Adrenal gland (tissue), 12 donors: ENCODE measurements around the gene ATP9A. TPM values are rescaled to one million over a fixed set of nuclear protein-coding genes. Genes with fewer than 3 reads are reported as not detected.

ENCODE experiments used
- DNase-seq, 7 donors: peaks; one replicate each; pipeline ENCODE4 v3.0.0-alpha.2; 2019 to 2020
- H3K27ac ChIP-seq, 5 donors: fragments of 200-600 bp; sonication (generic) in 4 of 5; 1 replicate in 3 of 5; 2 replicates in 2 of 5; pipeline versions ENCODE4 v1.5.1 to v1.8.0; 2016 to 2020; ENCODE audit warnings: mild to moderate bottlenecking in 1 of 5
- H3K27me3 ChIP-seq: fragments of 200-600 bp; 2 replicates; pipeline ENCODE4 v1.8.0; 2021
- H3K36me3 ChIP-seq, 2 donors: fragments of 200-600 bp; replicated peaks in 1 of 2; 1 replicate in 1 of 2; 2 replicates in 1 of 2; pipeline versions ENCODE4 v1.5.1 to v1.8.0; 2018 to 2022
- H3K4me1 ChIP-seq, 2 donors: fragments of 200-600 bp; replicated peaks in 1 of 2; 1 replicate in 1 of 2; 2 replicates in 1 of 2; pipeline versions ENCODE4 v1.5.1 to v1.8.0; 2018 to 2021
- H3K4me3 ChIP-seq, 4 donors: fragments of 200-600 bp; sonication (generic) in 3 of 4; one replicate each; pipeline ENCODE4 v1.5.1; 2016 to 2018
- H3K9me3 ChIP-seq, 3 donors: fragments of 200-600 bp; sonication (generic) in 1 of 3; replicated peaks in 1 of 3; 1 replicate in 2 of 3; 2 replicates in 1 of 3; pipeline versions ENCODE4 v1.5.1 to v1.8.0; 2016 to 2021
- POLR2A ChIP-seq, 2 donors: fragments of 450-650 bp; IDR thresholded peaks; one replicate each; pipeline ENCODE4 v1.6.1; 2017; ENCODE audit warnings: antibody characterized with exemption in 2 of 2, mild to moderate bottlenecking in 2 of 2, moderate library complexity in 1 of 2
- WGBS, 4 donors: extraction: QIAGEN DNeasy Blood & Tissue Kit in 2 of 4; methylation state at CpG; one replicate each; pipeline versions ENCODE4 v1.1.5 to v1.1.7; 2013 to 2017; 5-methylcytosine and 5-hydroxymethylcytosine counted together
- intact Hi-C, 2 donors: fragments of 100-400 bp; cut with DNase I; formaldehyde crosslinking; loops; one replicate each; pipeline versions ENCODE4 v1.14.1 to v1.15.0; 2022 to 2023
- polyA plus RNA-seq, 3 donors: library from polyadenylated mRNA; stranded (reverse); fragments of 200-250 nt in 2 of 3; fragments of 350-450 nt in 1 of 3; fragmentation: Illumina TruSeq in 1 of 3; extraction: RNeasy Lipid Tissue Mini Kit (QIAGEN cat#74804) in 1 of 3; gene quantifications; one replicate each; pipeline ENCODE4 v1.2.3, GENCODE V29; 2013 to 2014
- total RNA-seq, 9 donors: library from RNA; depleted of rRNA in 4 of 9; stranded (reverse); fragments of >200 nt in 4 of 9; fragments of 120-200 nt in 1 of 9; fragmentation: NEBNext Ultra II Directional in 1 of 9; extraction: Animal tissue kit (Norgen Biotek cat#: 25700) in 1 of 9; gene quantifications; one replicate each; pipeline versions ENCODE4 v1.1.0 to v1.2.4, GENCODE V29; 2013 to 2023
- TF ChIP-seq, protein P1 (sequence below), 6 experiments: fragments of 450-650 bp in 4 of 6; fragments of 200-600 bp in 2 of 6; sonication (generic) in 1 of 6; IDR thresholded peaks; 1 replicate in 5 of 6; 2 replicates in 1 of 6; pipeline versions ENCODE4 v1.5.1 to v1.8.0; 2016 to 2021; ENCODE audit warnings: antibody characterized with exemption in 6 of 6, mild to moderate bottlenecking in 2 of 6, moderate library complexity in 1 of 6
- donor health status: healthy with polysubstance abuse.
- donor health status: Bipolar disorder and iron deficiency.
- donor health status: DM: yes; HTN: yes; CAD: no.
- donor health status: DM: no; HTN: no; CAD: no.
- donor health status: DM: no; HTN: no; CAD: no.
- donor health status: DM: yes; HTN: yes; CAD: no.

Gene ATP9A
- total and polyA plus RNA-seq, 12 donors = 3.7 to 34.5 (median 16.7) TPM

DNA sequence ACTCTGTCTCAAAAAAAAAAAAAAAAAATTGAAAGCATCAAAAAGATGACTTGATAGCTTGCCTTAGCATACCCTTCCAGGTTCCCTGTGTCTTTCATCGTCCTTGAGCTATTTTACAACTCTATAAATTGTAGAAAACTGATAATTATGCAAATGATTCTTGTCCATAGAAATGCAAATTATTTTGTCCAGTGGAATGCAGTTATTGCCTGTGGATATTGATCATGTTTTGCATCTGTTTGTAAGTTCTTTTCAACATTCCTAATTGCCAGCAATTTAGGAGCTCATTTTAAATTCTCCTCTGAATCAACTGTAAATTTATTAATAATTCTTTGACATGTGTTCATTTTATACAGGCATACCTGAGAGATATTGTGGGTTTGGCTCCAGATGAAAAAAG is 7.1 kb upstream of the ATP9A start:
- intact Hi-C loops = no loop called here
- H3K4me1 ChIP-seq = no peaks in the 10 kb centered on the region
- no peaks in the 10 kb centered on the region for H3K36me3 ChIP-seq
- TF ChIP-seq, protein P1, sequence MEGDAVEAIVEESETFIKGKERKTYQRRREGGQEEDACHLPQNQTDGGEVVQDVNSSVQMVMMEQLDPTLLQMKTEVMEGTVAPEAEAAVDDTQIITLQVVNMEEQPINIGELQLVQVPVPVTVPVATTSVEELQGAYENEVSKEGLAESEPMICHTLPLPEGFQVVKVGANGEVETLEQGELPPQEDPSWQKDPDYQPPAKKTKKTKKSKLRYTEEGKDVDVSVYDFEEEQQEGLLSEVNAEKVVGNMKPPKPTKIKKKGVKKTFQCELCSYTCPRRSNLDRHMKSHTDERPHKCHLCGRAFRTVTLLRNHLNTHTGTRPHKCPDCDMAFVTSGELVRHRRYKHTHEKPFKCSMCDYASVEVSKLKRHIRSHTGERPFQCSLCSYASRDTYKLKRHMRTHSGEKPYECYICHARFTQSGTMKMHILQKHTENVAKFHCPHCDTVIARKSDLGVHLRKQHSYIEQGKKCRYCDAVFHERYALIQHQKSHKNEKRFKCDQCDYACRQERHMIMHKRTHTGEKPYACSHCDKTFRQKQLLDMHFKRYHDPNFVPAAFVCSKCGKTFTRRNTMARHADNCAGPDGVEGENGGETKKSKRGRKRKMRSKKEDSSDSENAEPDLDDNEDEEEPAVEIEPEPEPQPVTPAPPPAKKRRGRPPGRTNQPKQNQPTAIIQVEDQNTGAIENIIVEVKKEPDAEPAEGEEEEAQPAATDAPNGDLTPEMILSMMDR (IDR thresholded peaks at IDR 0.05) = no peak
- no peak for TF ChIP-seq POLR2A (IDR thresholded peaks at IDR 0.05)
- no peaks in the 10 kb centered on the region for H3K27me3 ChIP-seq
- 68 to 91% (median 84%) methylated on average over 1 of the region's 1 CpG for WGBS, 4 donors
- no peak overlapping the region for H3K4me3 ChIP-seq
- no peaks in the 10 kb centered on the region for H3K9me3 ChIP-seq
- H3K27ac ChIP-seq = no peak overlapping the region
- no peak for DNase-seq

DNA sequence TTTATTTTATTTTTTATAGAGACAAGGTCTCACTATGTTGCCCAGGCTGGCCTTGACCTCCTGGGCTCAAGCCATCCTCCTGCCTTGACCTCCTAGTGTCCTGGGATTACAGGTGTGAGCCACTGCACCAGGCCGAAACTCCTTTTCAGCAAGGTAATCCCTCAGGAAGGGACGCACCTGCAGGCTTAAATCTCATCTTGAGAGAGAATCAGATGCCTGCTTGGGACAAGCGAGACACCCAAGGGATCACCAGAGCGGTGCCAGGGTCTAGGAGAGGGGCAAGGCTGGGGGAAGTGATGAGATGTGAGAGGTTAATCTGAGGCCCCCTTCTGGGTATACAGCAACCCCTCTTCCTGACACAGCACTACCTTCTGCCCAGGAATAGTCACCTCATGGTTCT is 4.0 kb upstream of the ATP9A start:
- H3K36me3 ChIP-seq = no peaks in the 10 kb centered on the region
- intact Hi-C loops = no loop called here
- peaks cover 0 to 4% of the 10 kb centered on the region in 2 donors for H3K4me1 ChIP-seq
- no peaks in the 10 kb centered on the region for H3K9me3 ChIP-seq
- 85 to 97% (median 90%) methylated on average over 3 to 4 of the region's 4 CpGs for WGBS, 4 donors
- H3K4me3 ChIP-seq = no peak overlapping the region
- TF ChIP-seq, protein P1 (IDR thresholded peaks at IDR 0.05) = no peak
- TF ChIP-seq POLR2A (IDR thresholded peaks at IDR 0.05) = no peak
- DNase-seq = no peak
- no peak overlapping the region for H3K27ac ChIP-seq
- H3K27me3 ChIP-seq = no peaks in the 10 kb centered on the region

DNA sequence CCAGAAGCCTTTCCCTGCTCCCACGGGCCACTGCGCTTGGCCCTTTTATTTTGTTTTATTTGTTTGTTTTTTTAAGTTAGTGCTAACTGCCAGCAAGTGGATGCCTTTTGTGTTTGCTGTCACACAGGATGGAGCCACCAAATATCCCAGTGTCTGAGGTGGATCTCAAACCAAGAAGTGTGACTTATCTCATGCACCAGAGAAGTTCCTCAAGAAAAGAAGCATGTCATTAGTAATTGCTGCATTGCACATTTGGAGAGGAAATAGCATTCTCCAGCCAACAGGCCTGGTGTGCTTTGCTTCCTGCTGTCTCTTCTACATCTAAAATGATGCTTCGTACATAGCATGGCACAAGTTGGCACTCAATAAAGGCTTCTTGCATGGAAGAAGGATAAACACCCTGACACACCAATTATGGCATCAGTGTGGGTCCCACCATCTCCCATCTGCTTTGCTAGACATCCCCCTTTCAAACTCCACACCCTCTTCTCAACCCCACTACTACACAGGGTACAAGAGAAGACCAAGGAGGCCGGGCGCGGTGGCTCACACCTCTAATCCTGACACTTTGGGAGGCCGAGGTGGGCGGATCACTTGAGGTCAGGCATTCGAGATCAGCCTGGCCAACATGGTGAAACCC is 1.9 kb upstream of the ATP9A start:
- no peak overlapping the region for H3K27ac ChIP-seq
- no peak for DNase-seq
- peaks cover 3% of the 10 kb centered on the region for H3K27me3 ChIP-seq
- no peaks in the 10 kb centered on the region for H3K36me3 ChIP-seq
- intact Hi-C loops = no loop called here
- peaks cover 0 to 4% of the 10 kb centered on the region in 2 donors for H3K4me1 ChIP-seq
- WGBS, 4 donors = 77 to 92% (median 90%) methylated on average over 7 to 9 of the region's 9 CpGs
- H3K4me3 ChIP-seq = no peak overlapping the region
- TF ChIP-seq POLR2A (IDR thresholded peaks at IDR 0.05) = no peak
- TF ChIP-seq, protein P1 (IDR thresholded peaks at IDR 0.05) = no peak
- no peaks in the 10 kb centered on the region for H3K9me3 ChIP-seq

DNA sequence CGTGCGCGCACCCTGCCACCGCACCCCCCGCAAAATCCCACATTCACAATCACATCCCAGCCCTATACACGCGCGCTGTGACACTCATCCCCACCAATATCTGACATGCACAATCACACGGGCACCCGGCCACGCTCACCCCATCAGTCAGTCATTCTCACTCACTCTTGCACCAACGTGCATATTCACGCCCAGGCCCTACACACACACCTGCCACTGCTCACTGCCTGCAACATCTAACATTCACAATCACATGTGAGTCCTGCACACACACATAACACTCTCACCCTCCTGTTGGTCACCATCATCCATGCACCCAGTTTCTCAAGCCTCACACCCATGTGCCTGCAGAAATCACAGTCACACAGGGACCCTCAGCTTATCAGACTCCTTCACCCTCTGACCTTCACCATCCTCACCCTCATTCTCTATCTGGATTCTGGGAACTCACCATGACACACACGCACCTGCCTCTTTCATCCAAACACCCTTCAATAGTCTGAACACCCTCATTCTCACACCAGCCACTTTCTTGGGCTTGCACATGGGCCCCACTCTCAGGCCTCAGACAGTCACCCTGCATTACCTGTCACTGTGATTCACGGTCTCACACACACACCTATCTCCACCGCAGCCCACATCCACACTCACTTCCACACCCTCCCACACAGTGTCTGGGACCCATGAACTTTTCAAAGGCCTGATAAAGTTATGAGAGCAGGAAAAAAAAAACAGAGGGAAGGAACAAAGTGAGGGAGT is 748 bp upstream of the ATP9A start:
- H3K4me3 ChIP-seq = no peak overlapping the region
- H3K27ac ChIP-seq = no peak overlapping the region
- no peaks in the 10 kb centered on the region for H3K36me3 ChIP-seq
- peaks cover 3% of the 10 kb centered on the region for H3K27me3 ChIP-seq
- H3K9me3 ChIP-seq = no peaks in the 10 kb centered on the region
- DNase-seq = no peak
- intact Hi-C loops = no loop called here
- TF ChIP-seq, protein P1 (IDR thresholded peaks at IDR 0.05) = no peak
- TF ChIP-seq POLR2A (IDR thresholded peaks at IDR 0.05) = no peak
- 25 to 37% (median 34%) methylated on average over 11 to 16 of the region's 16 CpGs for WGBS, 4 donors
- H3K4me1 ChIP-seq = peaks cover 0 to 4% of the 10 kb centered on the region in 2 donors
